ENCODE measurements around the gene PIM1. TPM values are rescaled to one million over a fixed set of nuclear protein-coding genes. Genes with fewer than 3 reads are reported as not detected.

Gene PIM1
- 9.1 and 18.9 TPM in 2 replicates for total RNA-seq (ENCODE audit: low replicate concordance)

DNA sequence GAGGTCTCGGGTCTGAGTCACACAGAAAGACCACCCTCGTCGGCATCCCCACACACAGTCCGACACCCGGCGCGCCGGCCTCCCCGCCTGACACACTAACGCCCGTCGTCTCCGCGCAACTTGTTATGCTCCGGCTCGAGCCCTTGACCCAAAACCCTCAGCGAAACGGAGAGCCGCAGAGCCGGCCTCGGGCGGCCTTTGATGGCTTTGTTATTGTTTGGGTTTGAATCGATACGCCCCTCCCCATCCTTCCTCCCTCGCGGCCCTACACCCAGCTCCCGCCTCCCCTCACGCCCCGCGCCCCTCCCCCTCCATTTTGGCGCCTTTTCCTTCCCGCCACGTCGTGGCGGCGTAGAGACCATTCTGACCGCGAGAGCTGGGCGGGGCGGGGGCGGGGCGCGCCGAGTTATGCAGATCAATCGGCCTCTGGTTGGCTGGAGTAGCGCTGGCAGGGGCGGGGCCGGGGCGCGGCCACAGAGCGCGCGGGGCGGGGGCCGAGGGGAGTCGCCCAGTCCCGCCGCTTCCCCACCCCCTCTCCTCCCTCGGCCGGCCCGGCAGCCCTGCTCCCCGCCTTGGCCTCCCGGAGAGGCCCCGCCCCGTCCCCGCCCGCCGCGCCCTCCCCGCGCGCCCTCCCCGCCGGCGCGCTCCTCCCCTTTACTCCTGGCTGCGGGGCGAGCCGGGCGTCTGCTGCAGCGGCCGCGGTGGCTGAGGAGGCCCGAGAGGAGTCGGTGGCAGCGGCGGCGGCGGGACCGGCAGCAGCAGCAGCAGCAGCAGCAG, at the start of gene PIM1:
PIM1 (plus strand) TSS at position 657 of the 777 bp plus-strand sequence. CDS start 424 bp downstream, outside the sequence.
- H3K4me3 Mint-ChIP-seq = peak within 1 kb of the TSS; percentile 94
- peaks cover 12% of the 10 kb centered on the region for H3K27me3 ChIP-seq
- H3F3A ChIP-seq (ENCODE audit: low read depth) = peaks cover 32% of the 10 kb centered on the region
- H4K20me1 ChIP-seq (ENCODE audit: low read depth) = peaks cover 23% of the 10 kb centered on the region
- H3K79me2 ChIP-seq (ENCODE audit: low read depth) = peaks cover 35% of the 10 kb centered on the region
- peak within 1 kb of the TSS; percentile 27 for H3K27ac ChIP-seq
- peaks cover 16% of the 10 kb centered on the region for H3K4me1 ChIP-seq
- H3K36me3 Mint-ChIP-seq = peaks cover 4% of the 10 kb centered on the region
- peak within 1 kb of the TSS; percentile 58 for H2AFZ ChIP-seq (replicated peaks)
- TF ChIP-seq, protein P1, sequence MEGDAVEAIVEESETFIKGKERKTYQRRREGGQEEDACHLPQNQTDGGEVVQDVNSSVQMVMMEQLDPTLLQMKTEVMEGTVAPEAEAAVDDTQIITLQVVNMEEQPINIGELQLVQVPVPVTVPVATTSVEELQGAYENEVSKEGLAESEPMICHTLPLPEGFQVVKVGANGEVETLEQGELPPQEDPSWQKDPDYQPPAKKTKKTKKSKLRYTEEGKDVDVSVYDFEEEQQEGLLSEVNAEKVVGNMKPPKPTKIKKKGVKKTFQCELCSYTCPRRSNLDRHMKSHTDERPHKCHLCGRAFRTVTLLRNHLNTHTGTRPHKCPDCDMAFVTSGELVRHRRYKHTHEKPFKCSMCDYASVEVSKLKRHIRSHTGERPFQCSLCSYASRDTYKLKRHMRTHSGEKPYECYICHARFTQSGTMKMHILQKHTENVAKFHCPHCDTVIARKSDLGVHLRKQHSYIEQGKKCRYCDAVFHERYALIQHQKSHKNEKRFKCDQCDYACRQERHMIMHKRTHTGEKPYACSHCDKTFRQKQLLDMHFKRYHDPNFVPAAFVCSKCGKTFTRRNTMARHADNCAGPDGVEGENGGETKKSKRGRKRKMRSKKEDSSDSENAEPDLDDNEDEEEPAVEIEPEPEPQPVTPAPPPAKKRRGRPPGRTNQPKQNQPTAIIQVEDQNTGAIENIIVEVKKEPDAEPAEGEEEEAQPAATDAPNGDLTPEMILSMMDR (IDR thresholded peaks at IDR 0.05) = no peak
- TF ChIP-seq EZH2phosphoT487 (IDR thresholded peaks at IDR 0.05) = no peak
- no peak for TF ChIP-seq EZH2 (IDR thresholded peaks at IDR 0.05)
- peaks cover 17% of the 10 kb centered on the region for H3K27me3 Mint-ChIP-seq (ENCODE audit: insufficient read depth, low read depth)
- peak within 1 kb of the TSS; percentile 99 for H3K27ac Mint-ChIP-seq
- peak within 1 kb of the TSS; percentile 96 for H3K4me2 ChIP-seq
- H3K9me3 ChIP-seq (ENCODE audit: low read depth) = no peaks in the 10 kb centered on the region
- H3K4me1 Mint-ChIP-seq = peaks cover 29% of the 10 kb centered on the region
- no peaks in the 10 kb centered on the region for H3K9me3 Mint-ChIP-seq
- H3K36me3 ChIP-seq = peaks cover 3% of the 10 kb centered on the region
- DNase-seq (ENCODE audit: low spot score) = peak; percentile 99
- peak within 1 kb of the TSS; percentile 70 for H3K9ac ChIP-seq
- H3K4me3 ChIP-seq = peak within 1 kb of the TSS; percentile 99

DNA sequence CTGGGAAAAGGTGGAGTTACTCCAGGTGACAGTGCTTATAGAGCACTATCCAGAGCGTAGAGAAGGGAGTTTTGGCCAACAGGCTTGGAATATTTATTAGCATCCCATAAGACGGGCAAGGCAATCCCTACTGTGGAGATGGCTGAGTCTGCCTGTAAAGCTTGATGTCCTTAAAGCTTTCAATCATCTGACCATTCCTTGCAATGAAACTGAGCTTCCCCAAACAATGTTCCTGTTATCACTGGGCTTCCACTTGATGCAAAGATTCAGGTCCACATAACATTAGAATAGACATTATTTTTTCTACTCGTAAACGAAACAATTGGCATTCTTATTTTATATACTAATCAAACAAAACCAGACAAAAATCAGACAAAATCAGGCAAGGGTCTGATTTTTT, 48.4 kb upstream of the PIM1 start:
- no peak overlapping the region for H3K4me3 Mint-ChIP-seq
- no peaks in the 10 kb centered on the region for H3K27me3 ChIP-seq
- H3K9ac ChIP-seq = no peak overlapping the region
- no peak overlapping the region for H3K4me3 ChIP-seq
- peaks cover 25% of the 10 kb centered on the region for H3F3A ChIP-seq (ENCODE audit: low read depth)
- H3K36me3 Mint-ChIP-seq = peaks cover 2% of the 10 kb centered on the region
- H3K27ac Mint-ChIP-seq = no peak overlapping the region
- H4K20me1 ChIP-seq (ENCODE audit: low read depth) = peaks cover under 1% of the 10 kb centered on the region
- peaks cover 5% of the 10 kb centered on the region for H3K27me3 Mint-ChIP-seq (ENCODE audit: insufficient read depth, low read depth)
- H3K9me3 Mint-ChIP-seq = no peaks in the 10 kb centered on the region
- peaks cover 35% of the 10 kb centered on the region for H3K4me1 Mint-ChIP-seq
- peaks cover 3% of the 10 kb centered on the region for H3K79me2 ChIP-seq (ENCODE audit: low read depth)
- H3K36me3 ChIP-seq = no peaks in the 10 kb centered on the region
- H2AFZ ChIP-seq (replicated peaks) = no peak overlapping the region
- no peak overlapping the region for H3K27ac ChIP-seq
- TF ChIP-seq EZH2 (IDR thresholded peaks at IDR 0.05) = no peak
- no peak for TF ChIP-seq EZH2phosphoT487 (IDR thresholded peaks at IDR 0.05)
- TF ChIP-seq, protein P1 (IDR thresholded peaks at IDR 0.05) = no peak
- H3K9me3 ChIP-seq (ENCODE audit: low read depth) = no peaks in the 10 kb centered on the region
- H3K4me1 ChIP-seq = peaks cover 12% of the 10 kb centered on the region
- DNase-seq (ENCODE audit: low spot score) = no peak
- no peak overlapping the region for H3K4me2 ChIP-seq

GRCh38 chr6:37122861-37123260, 47.1 kb upstream of the PIM1 start:
- no peak overlapping the region for H3K27ac Mint-ChIP-seq
- H3K4me3 Mint-ChIP-seq = peak overlapping the region; percentile 23
- no peaks in the 10 kb centered on the region for H3K9me3 ChIP-seq (ENCODE audit: low read depth)
- H3K36me3 ChIP-seq = no peaks in the 10 kb centered on the region
- no peaks in the 10 kb centered on the region for H3K9me3 Mint-ChIP-seq
- no peak overlapping the region for H3K4me3 ChIP-seq
- no peak overlapping the region for H2AFZ ChIP-seq (replicated peaks)
- no peak overlapping the region for H3K27ac ChIP-seq
- H4K20me1 ChIP-seq (ENCODE audit: low read depth) = peaks cover 10% of the 10 kb centered on the region
- TF ChIP-seq EZH2phosphoT487 (IDR thresholded peaks at IDR 0.05) (no peak), EZH2 (IDR thresholded peaks at IDR 0.05) (no peak)
- TF ChIP-seq, protein P1 (IDR thresholded peaks at IDR 0.05) = no peak
- peaks cover 19% of the 10 kb centered on the region for H3K4me1 ChIP-seq
- H3K79me2 ChIP-seq (ENCODE audit: low read depth) = peaks cover 3% of the 10 kb centered on the region
- no peak overlapping the region for H3K9ac ChIP-seq
- peaks cover under 1% of the 10 kb centered on the region for H3K36me3 Mint-ChIP-seq
- DNase-seq (ENCODE audit: low spot score) = no peak
- H3F3A ChIP-seq (ENCODE audit: low read depth) = peaks cover 34% of the 10 kb centered on the region
- H3K27me3 Mint-ChIP-seq (ENCODE audit: insufficient read depth, low read depth) = peaks cover 5% of the 10 kb centered on the region
- H3K4me2 ChIP-seq = no peak overlapping the region
- peaks cover 40% of the 10 kb centered on the region for H3K4me1 Mint-ChIP-seq
- H3K27me3 ChIP-seq = no peaks in the 10 kb centered on the region
